ENCODE measurements around the gene PYGO2. TPM values are rescaled to one million over a fixed set of nuclear protein-coding genes. Genes with fewer than 3 reads are reported as not detected.

The PYGO2 gene
- total RNA-seq, 4 donors from 2014 or later: 13.4 to 23.9 (median 14.8) TPM

GRCh38 chr1:154955718-154956543 lies 5.7 kb downstream of the PYGO2 start, which contains the start of gene PBXIP1:
Gene PBXIP1 (minus strand): TSS chr1:154956099. CDS start chr1:154953721, 2,378 bp downstream.
- TF ChIP-seq CTCF (IDR thresholded peaks at IDR 0.05; ENCODE audit: low read depth): no peak

- TF ChIP-seq CTCF (IDR thresholded peaks at IDR 0.05; ENCODE audit: low read depth): no peak
These were observed 6.4 kb downstream of the PYGO2 start for GRCh38 chr1:154955039-154955717.

GRCh38 chr1:154954541-154954940 lies 7.0 kb downstream of the PYGO2 start:
- TF ChIP-seq CTCF (IDR thresholded peaks at IDR 0.05; ENCODE audit: low read depth): no peak

- TF ChIP-seq CTCF (IDR thresholded peaks at IDR 0.05; ENCODE audit: low read depth): no peak
These were observed 8.0 kb downstream of the PYGO2 start for GRCh38 chr1:154953611-154954038.

- TF ChIP-seq CTCF (IDR thresholded peaks at IDR 0.05; ENCODE audit: low read depth): no peak
These were observed 8.9 kb downstream of the PYGO2 start for GRCh38 chr1:154952664-154953063.

GRCh38 chr1:154951901-154952657 lies 9.5 kb downstream of the PYGO2 start:
- TF ChIP-seq CTCF (IDR thresholded peaks at IDR 0.05; ENCODE audit: low read depth): no peak

GRCh38 chr1:154948079-154948478 lies 13.5 kb downstream of the PYGO2 start:
- no peak for TF ChIP-seq CTCF (IDR thresholded peaks at IDR 0.05; ENCODE audit: low read depth)
